H7 (cell line): ENCODE data around the gene EXOC3L4. TPM values are rescaled to one million over a fixed set of nuclear protein-coding genes. Genes with fewer than 3 reads are reported as not detected.

Experiments
- DNase-seq: peaks from one replicate; pipeline ENCODE4 v3.0.0; 2012
- H3K27me3 ChIP-seq: 2 replicates; pipeline ENCODE4 v1.6.0; 2011; ENCODE audit warnings: mild to moderate bottlenecking, low read length; ENCODE audit not compliant: control insufficient read depth, insufficient read depth
- H3K36me3 ChIP-seq: replicated peaks from 2 replicates; pipeline ENCODE4 v1.5.1; 2011; ENCODE audit warnings: low read length; ENCODE audit not compliant: control insufficient read depth, insufficient read depth
- H3K4me3 ChIP-seq: 2 replicates; pipeline ENCODE4 v1.5.1; 2011; ENCODE audit warnings: low read depth, mild to moderate bottlenecking, control low read depth, low read length, moderate library complexity; ENCODE audit not compliant: insufficient read depth
- total RNA-seq: library from RNA; depleted of rRNA; stranded (reverse); fragments of >200 nt; shearing (Covaris generic); gene quantifications from 2 replicates; pipeline ENCODE4 v1.2.3, GENCODE V29; 2014

The EXOC3L4 gene
- total RNA-seq, 1 experiment from 2014 or later = 0.21 TPM

DNA sequence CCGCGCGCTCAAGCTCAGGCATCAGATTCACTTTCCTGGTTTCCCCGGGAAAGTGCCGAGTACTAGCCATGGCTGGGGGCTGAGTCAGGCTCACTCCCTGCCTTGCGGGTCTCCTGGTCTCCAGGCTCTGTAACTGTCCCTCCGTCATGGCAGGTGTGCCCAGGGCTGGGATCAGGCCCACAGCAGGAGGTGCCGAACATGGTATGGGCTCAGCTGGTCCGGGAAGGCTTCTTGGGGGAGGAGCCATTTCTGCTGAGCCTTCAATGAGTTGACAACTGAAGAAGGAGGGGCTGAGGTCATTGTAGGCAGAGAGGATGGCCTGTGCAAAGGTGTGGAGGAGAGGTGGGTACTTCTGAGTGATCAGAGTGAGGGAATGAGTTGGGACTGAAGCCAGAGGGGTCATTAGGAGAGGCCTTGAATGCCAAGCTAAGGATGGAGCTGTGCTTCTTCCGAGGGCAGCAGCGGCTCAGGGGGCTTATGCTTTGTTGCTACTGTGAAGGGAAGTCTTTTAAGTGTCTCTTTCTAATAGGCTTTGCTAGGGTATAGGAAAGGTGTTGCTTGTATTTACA, 769 bp downstream of the EXOC3L4 start:
- H3K4me3 ChIP-seq = no peak overlapping the region
- DNase-seq = peak; percentile 50
- H3K36me3 ChIP-seq = no peaks in the 10 kb centered on the region
- H3K27me3 ChIP-seq = peaks cover 6% of the 10 kb centered on the region

DNA sequence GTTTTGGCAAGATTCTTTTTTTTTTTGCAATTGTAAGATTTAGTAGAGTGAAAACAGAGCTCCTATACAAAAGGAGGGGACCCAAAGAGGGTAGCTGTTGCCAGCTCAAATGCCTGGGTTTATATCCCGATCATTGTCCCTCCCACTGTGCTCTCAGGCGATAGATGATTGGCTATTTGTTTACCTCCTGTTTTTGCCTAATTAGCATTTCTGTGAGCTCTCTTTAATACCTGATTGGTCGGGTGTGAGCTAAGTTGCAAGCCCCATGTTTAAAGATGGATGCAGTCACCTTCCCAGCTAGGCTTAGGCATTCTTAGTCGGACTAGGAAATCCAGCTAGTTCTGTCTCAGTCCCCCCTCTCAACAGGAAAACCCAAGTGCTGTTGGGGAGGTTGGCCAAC, 1.9 kb downstream of the EXOC3L4 start:
- H3K27me3 ChIP-seq = no peaks in the 10 kb centered on the region; the same call in 1 of the 2 replicates
- peak; percentile 23 for DNase-seq
- H3K36me3 ChIP-seq = no peaks in the 10 kb centered on the region
- H3K4me3 ChIP-seq = no peak overlapping the region

DNA sequence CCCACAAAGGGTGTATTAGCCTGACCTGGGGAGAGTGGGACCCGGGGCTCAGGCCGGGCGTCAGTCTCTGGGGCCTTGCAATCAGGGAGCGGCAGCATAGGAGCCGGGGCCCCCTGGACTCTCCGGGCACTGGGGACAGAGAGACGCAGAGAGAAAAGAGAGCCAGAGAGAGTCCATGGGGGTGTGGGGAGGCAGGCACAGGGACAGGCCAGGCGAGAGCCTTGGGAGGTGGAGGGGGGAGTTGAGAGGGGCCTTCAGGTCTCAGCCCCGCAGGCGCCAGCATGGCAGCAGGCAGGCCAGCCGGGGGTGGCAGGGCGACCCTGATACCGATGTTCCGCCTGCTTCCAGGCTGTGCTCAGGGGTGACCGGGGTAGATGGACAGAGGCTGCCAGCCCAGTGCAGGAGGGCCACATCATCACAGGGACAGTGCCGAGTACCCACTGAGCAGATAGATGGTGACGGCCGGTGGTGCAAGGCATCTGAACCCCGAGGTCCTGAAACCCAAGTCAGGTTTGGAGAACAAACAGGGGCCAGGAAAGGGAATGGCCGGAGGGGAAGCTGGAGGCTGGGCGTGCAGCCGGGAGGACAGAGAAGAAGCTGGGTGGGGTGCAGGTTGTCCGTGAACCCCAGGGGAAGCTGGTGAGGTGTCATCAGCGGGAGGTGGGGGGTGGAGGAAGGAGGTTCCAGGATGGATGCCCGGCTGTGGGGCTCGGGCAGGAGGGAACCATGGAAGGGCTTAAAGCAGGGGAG, 2.9 kb downstream of the EXOC3L4 start:
- Histone ChIP-seq H3K36me3 (no peaks in the 10 kb centered on the region), H3K27me3 (no peaks in the 10 kb centered on the region), H3K4me3 (no peak overlapping the region)
- peak; percentile 54 for DNase-seq

DNA sequence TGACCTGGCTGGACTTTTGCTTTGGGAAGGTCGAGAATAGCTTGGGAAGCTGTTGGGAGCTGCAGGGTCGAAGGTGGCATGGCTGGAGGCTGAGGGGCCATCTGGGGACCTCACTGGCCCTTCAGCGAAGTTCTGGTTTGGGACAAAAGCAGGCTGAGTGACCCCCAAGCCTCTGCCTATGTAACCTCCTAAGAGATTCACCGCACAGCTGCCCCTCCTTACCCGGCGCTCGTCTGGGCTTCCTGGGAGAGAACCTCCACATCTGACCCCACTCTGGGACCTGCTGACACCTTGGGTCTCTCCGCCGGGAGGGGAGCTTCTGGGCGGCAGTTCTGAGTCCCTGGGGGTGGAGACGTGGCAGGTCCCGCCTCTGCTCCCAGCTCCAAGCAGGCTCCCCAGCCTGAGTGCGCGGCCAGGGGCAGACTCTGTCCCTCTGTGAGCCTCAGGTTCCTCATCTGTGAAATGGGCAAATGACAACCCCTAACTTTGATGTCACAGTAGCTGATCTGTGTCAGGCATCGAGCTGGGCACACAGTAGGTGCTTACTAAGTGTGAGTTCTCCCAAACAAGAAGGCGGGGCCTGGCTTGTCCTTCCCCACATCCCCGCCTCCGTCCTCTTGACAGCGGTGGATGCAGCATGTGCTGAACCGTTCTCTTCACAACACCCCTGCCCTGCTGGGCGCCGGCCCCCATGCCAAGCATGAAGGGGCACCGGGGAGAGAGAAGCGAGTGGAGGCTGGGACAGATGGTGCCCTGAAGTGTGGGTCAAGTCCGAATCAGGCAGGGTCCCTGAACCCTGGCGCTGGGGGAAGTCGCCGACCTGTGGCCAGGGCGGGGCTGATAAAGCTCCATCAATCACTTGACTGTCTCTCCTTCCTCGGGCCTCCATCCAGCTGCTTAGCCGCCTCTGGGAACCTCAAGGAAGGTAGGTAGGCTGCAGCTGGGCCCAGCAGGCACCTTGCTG, 3.8 kb downstream of the EXOC3L4 start:
- DNase-seq = peak; percentile 68
- H3K4me3 ChIP-seq = no peak overlapping the region
- H3K27me3 ChIP-seq = peaks cover under 1% of the 10 kb centered on the region; the same call in 1 of the 2 replicates
- no peaks in the 10 kb centered on the region for H3K36me3 ChIP-seq

DNA sequence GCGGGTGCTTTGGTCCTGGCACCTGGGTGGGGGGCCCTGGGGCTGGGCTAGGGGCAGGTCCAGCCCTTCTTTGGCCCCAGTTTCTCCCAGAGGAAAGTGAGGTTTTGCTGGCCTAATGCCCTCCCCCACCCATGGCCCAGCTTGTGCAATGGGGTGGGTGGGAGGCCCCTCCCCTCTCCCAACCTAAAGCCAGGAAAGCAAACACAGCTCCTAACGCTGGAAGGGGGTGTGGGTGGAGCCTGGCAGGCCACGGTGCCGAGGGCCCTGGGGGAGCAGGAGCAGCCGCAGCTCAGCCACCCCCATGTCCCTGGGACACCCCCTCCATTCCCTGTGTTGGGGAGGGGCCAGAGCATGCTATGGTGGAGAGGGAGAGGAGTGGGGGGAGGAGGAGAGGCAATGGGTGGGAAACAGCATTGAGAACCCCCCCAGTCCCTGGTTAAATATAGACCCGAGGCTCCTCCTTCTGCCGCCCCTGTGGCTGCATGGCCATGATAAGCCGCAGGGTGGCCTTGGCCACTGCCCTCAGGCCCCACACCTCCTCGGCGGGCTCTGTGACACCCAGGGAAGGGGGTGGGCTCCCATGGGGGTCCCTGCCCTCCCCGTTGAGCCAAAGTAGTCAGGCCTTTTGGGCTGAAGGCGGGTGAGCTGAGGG, 4.7 kb downstream of the EXOC3L4 start:
- no peaks in the 10 kb centered on the region for H3K36me3 ChIP-seq
- H3K4me3 ChIP-seq = no peak overlapping the region
- H3K27me3 ChIP-seq = peaks cover 6% of the 10 kb centered on the region; the same call in 1 of the 2 replicates
- DNase-seq = peak; percentile 85

DNA sequence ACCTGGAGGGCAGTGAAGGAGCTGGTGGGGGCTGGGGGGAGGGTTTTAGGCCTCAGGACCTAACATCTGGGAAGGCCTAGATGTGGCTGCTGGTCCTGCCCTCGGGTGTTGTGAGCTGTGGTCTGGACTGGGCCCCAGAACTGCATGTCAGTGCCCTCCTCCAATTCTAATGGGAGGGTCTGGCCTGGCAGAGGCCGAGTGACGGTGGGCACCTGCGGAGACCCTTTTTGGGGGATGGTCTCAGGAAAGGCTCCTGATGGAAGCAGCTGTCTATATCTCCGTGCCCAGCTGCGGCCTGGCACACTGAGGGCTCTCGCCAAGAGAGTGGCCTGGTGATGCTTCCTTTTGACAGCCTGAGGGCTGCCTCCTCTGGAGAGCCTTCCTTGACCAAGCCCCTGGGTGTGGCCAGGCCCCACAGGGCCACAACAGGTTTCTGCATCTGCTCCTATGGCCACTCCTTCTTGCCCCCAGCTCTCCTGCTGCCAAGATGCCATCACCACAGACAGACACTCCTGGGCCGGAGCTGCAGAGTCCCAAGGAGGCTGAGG, 5.3 kb downstream of the EXOC3L4 start:
- no peak overlapping the region for H3K4me3 ChIP-seq
- H3K36me3 ChIP-seq = no peaks in the 10 kb centered on the region
- peak; percentile 36 for DNase-seq
- H3K27me3 ChIP-seq = peaks cover 12% of the 10 kb centered on the region

DNA sequence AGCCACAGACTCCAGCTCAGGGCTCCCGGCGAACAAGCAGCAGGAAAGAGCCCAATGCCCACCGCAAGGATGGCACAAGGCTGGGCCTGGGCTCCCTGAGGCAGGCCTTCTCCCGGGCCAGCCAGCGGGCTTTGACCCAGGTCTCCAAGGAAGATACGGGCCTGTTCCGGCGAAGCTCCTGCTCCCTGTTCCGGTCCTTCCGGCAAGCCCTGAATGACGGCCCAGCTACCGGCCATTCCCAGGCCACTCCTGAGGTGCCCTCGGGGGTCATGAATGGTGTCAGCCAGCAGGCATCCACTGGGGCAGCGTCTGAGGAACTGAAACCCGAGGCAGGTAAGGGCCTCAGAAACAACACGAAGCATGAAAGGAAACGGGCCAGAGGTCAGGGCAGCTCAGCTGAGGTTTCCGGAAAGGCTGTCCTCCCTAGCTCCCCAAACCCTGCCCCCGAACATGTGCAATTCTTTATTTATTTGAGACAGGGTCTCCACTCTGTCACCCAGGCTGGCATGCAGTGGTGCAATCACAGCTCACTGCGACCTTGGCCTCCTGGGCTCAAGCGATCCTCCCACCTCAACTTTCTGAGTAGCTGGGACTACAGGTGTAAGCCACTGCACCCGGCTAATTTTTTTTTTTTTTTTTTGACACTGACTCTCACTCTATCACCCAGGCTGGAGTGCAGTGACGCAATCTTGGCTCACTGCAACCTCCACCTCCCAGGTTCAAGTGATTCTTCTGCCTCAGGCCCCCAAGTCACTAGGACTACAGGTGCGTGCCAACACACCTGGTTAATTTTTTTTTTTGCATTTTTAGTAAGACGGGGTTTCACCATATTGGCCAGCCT, 6.0 kb downstream of the EXOC3L4 start:
- Histone ChIP-seq H3K4me3 (no peak overlapping the region), H3K36me3 (no peaks in the 10 kb centered on the region), H3K27me3 (peaks cover 12% of the 10 kb centered on the region)
- peak; percentile 60 for DNase-seq

DNA sequence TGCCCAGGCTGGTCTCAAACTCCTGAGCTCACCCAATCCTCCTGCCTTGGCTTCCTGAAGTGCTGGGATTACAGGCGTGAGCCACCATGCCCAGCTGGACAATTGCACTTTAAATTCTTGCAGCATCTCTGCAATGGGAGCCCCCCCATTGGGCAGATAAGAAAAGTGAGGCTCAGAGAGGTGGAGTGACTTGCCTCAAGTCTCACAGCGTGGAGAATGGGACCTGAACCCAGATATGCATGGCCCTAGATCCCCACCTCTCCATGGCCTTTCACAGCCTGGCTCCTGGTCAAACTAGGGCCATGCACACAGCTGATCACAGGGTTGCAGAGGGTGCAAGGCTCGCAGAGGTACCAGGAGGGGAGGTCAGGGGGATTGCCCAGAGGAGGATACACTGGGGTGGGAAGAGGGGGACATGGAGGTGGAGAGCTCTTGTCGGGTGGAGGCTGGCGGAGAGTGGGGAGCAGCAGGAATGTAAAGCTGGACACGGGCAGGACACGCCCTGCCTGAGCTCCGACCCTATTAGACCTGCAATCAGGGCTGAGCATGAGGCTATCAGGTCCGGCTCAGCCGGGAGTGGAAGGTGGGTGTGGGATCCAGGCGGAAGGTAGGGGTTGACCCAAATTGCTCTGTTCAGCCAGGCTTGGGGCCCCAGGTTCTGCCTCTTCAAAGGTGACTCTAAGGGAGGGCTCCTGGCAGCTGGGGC, 6.9 kb downstream of the EXOC3L4 start:
- H3K27me3 ChIP-seq = peaks cover 12% of the 10 kb centered on the region
- no peak overlapping the region for H3K4me3 ChIP-seq

DNA sequence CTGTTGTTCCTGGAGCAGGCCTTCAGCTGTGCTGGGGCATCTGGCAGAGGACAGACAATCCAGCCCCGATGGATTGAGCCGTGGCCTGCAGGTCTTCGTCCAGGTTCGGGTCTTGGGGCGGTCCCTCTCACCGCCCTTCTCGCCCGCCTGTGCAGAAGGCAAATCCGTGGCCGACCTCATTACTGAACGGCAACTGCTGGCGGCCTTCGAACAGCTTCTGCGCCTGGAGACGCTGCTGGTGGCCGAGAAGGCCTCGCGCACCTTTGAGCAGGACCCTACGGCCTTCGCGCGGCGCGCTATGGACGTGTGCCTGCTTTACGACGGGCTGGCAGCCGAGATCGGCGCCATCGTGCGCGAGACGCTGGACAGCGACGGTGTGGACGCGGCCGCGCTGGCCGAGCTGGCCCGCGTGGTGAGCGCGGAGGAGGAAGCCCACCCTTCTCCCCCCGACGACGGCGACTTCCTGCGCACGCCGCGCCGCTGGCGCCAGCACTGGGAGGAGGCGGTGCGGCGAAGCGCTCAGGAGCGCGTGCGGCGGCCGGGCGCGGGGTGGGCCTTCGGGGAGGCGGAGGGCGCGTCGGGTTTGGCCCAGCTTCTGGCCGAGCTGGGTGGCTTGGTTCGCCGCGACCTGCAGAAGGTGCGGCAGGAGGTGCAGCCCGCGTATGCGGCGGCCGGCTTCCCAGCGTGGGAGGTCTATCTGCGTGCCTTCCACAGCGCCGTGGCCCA, 7.6 kb downstream of the EXOC3L4 start:
- Histone ChIP-seq H3K4me3 (no peak overlapping the region), H3K36me3 (no peaks in the 10 kb centered on the region), H3K27me3 (peaks cover 12% of the 10 kb centered on the region)
- DNase-seq = peak; percentile 67

More for the DNA sequence above, 6.9 kb downstream of the EXOC3L4 start:
- DNase-seq = peak; percentile 33
- no peaks in the 10 kb centered on the region for H3K36me3 ChIP-seq

DNA sequence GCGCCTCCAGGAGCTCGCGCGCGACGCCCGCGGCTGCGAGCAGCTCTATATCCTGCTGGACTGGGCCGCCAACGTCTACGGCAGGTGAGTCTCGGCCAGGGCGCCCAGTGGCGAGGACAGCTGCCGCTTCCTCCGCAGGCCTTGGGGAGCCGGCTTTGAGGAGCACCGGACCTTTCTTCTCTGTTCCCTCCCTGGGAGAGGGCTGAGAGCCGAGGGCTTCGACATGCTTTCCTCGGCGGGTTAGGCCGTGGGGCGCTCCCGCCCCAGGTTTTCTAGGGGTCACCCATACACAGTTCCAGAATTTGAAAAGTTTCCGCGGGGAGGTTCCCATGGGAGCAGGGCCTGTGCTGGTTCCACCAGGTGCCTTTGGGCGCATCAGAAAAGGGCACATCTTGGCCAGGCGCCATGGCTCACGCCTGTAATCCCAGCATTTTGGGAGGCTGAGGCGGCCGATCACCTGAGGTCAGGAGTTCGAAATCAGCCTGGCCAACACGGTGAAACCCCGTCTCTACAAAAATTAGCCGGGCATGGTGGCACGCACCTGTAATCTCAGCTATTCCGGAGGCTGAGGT, 8.2 kb downstream of the EXOC3L4 start:
- no peak for DNase-seq
- H3K27me3 ChIP-seq = peaks cover 12% of the 10 kb centered on the region
- no peaks in the 10 kb centered on the region for H3K36me3 ChIP-seq
- no peak overlapping the region for H3K4me3 ChIP-seq

DNA sequence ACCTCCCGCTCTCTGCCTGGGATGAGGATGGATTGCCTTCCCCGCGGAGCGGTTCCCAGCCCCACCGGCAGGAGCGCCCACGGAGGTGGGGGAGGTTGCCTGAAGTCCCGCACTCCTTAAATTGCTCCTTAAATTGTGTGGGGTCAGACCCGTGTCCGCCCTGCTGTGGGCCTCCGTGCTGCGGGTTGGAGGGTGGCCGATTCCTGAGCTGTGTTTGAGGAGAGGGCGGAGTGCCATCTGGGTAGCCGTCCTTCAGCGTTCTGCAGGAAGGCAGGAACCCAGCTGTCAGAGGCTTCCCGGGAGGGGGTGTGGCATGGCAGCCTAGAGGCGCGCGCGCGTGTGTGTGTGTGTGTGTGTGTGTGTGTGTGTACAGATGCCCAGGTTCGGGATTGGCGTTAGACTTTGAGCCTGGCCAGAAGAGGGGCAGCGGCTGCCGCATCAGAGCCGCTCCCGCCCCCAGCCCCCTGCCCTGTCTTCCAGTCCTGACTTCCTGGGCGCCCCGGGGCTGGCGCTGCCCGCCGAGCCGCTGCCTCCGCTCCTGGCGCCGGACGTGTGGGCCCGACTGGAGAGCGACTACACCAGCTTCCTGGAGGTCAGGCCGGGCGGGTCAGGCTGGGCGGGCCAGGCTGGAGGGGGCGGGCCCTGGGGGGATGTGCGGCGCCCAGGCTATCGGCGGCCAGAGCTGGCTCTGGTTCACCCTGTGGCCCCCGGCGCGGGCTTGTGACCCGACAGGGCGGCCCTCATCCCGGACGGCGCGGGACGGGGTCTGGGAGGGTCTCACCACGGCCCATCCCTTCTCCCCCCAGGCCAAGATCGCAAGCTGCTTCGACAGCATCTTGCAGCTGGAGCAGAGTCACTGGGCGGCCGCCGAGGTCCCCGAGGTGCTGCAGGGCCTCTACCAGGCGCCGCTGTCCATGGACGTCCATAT, 9.2 kb downstream of the EXOC3L4 start:
- peak; percentile 84 for DNase-seq
- H3K27me3 ChIP-seq = peaks cover 12% of the 10 kb centered on the region
- no peak overlapping the region for H3K4me3 ChIP-seq
- no peaks in the 10 kb centered on the region for H3K36me3 ChIP-seq
